Body of pancreas (tissue), 4 donors: ENCODE results near the gene HSPA1A. TPM values are rescaled to one million over a fixed set of nuclear protein-coding genes. Genes with fewer than 3 reads are reported as not detected.
"Not testable (repeated sequence)": the region's sequence is repeated elsewhere in the genome, so short reads cannot be mapped to it uniquely, and the experiment has no call there.

ENCODE experiments used
- ATAC-seq: fragments of 150-250 bp; one replicate; pipeline ENCODE4 v1.9.1; 2016
- DNase-seq, 4 donors: peaks; one replicate each; pipeline ENCODE4 v3.0.0-alpha.2; 2019
- H3K27ac ChIP-seq, 4 donors: fragments of 200-600 bp; sonication (generic); 1 replicate in 3 of 4; 2 replicates in 1 of 4; pipeline versions ENCODE4 v1.5.1 to v1.6.1; 2016 to 2019; ENCODE audit warnings: mild to moderate bottlenecking in 1 of 4, mixed read lengths in 1 of 4, moderate library complexity in 1 of 4
- H3K27me3 ChIP-seq, 2 donors: fragments of 200-600 bp; sonication (generic); one replicate each; pipeline ENCODE4 v1.6.0; 2016; ENCODE audit warnings: mild to moderate bottlenecking in 1 of 2
- H3K36me3 ChIP-seq, 2 donors: fragments of 200-600 bp; sonication (generic); replicated peaks in 1 of 2; 2 replicates each; pipeline ENCODE4 v1.5.1; 2016; ENCODE audit warnings: low read depth in 2 of 2; ENCODE audit not compliant: insufficient read depth in 1 of 2
- H3K4me1 ChIP-seq: fragments of 200-600 bp; sonication (generic); one replicate; pipeline ENCODE4 v1.6.0; 2016
- H3K4me3 ChIP-seq, 2 donors: fragments of 200-600 bp; sonication (generic); 1 replicate in 1 of 2; 2 replicates in 1 of 2; pipeline ENCODE4 v1.5.1; 2016 to 2019
- H3K9me3 ChIP-seq, 3 donors: fragments of 200-600 bp; sonication (generic); 1 replicate in 2 of 3; 2 replicates in 1 of 3; pipeline ENCODE4 v1.5.1; 2016
- POLR2A ChIP-seq, 3 donors: fragments of 450-650 bp; IDR thresholded peaks; one replicate each; pipeline ENCODE4 v1.6.1; 2016; ENCODE audit warnings: antibody characterized with exemption in 3 of 3, mild to moderate bottlenecking in 2 of 3
- WGBS, 2 donors: methylation state at CpG; one replicate each; pipeline ENCODE4 v1.1.5; 2017; 5-methylcytosine and 5-hydroxymethylcytosine counted together
- intact Hi-C: fragments of 100-400 bp; cut with DNase I; formaldehyde crosslinking; loops from one replicate; pipeline ENCODE4 v1.15.1; 2023
- total RNA-seq, 2 donors: library from RNA; depleted of rRNA; stranded (reverse); fragments of >200 nt; gene quantifications; one replicate each; pipeline ENCODE4 v1.1.0, GENCODE V29; 2016
- TF ChIP-seq, protein P1 (sequence below), 7 experiments: fragments of 450-650 bp in 4 of 7; fragments of 200-600 bp in 3 of 7; sonication (generic) in 3 of 7; IDR thresholded peaks; one replicate each; pipeline ENCODE4 v1.5.1; 2016 to 2019; ENCODE audit warnings: antibody characterized with exemption in 7 of 7

HSPA1A gene
- total RNA-seq, 2 donors from 2014 or later = 70.9 to 92.1 TPM

DNA sequence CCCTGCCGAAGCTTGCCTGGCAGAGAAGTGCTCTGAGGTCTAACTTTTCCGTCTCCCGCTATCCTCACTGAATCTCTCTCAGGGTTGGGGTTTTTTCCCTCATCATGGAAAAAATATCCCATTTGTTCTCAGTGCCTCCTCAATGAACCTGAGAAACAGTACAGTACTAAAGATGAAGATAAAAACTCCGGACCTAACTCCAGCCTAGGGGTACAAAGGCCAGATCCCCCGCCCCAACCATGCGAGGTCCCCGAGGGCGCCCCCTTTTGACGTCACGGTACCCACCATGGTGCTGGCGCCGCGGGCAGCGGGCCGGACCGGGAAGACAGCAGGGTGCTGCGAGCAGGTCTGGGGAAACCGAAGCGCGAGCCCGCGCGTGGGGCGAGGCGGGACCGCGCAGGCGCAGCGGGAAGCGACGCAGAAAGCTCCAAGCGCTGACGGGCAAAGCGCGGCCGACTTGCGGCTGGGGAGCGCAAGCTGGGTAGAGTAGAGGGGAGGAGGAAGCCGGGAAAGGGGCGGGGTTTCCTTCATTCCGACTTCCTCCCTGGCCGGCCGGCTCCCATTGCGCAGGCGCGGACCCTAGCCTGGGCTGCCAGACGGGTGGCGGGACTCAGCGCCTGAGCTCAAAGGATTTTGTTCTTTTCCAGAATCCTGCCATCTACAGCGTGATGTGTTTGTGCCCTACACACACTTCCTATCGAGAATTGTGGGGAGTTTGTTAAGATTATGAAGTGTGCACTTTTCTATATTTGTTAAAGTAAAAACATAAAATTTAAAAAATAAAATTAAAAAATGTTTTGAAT is 8.7 kb upstream of the HSPA1A start, which contains the start of gene LSM2:
Gene LSM2, minus strand, starts transcription at position 497 of the 803 bp plus-strand sequence. Its CDS starts 209 bp downstream, at position 288.
- no peaks in the 10 kb centered on the region for H3K36me3 ChIP-seq
- peak within 1 kb of the TSS; percentile 70 to 96 (median 90) for H3K27ac ChIP-seq
- H3K9me3 ChIP-seq = no peaks in the 10 kb centered on the region
- TF ChIP-seq POLR2A (IDR thresholded peaks at IDR 0.05) = peak; percentile 72 to 87 (median 81)
- TF ChIP-seq, protein P1, sequence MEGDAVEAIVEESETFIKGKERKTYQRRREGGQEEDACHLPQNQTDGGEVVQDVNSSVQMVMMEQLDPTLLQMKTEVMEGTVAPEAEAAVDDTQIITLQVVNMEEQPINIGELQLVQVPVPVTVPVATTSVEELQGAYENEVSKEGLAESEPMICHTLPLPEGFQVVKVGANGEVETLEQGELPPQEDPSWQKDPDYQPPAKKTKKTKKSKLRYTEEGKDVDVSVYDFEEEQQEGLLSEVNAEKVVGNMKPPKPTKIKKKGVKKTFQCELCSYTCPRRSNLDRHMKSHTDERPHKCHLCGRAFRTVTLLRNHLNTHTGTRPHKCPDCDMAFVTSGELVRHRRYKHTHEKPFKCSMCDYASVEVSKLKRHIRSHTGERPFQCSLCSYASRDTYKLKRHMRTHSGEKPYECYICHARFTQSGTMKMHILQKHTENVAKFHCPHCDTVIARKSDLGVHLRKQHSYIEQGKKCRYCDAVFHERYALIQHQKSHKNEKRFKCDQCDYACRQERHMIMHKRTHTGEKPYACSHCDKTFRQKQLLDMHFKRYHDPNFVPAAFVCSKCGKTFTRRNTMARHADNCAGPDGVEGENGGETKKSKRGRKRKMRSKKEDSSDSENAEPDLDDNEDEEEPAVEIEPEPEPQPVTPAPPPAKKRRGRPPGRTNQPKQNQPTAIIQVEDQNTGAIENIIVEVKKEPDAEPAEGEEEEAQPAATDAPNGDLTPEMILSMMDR (IDR thresholded peaks at IDR 0.05) = peak in 4 of 7 experiments; percentile 18 to 35 (median 28)
- H3K4me1 ChIP-seq = peaks cover 14% of the 10 kb centered on the region
- H3K27me3 ChIP-seq = no peaks in the 10 kb centered on the region
- intact Hi-C loops = no loop called here
- H3K4me3 ChIP-seq = peak within 1 kb of the TSS; percentile 21 to 51
- ATAC-seq (peak; percentile 99), DNase-seq (peak; percentile 98 to 99 (median 98))
- WGBS, 2 donors = 0 to 1% methylated on average over 37 to 50 of the region's 51 CpGs

DNA sequence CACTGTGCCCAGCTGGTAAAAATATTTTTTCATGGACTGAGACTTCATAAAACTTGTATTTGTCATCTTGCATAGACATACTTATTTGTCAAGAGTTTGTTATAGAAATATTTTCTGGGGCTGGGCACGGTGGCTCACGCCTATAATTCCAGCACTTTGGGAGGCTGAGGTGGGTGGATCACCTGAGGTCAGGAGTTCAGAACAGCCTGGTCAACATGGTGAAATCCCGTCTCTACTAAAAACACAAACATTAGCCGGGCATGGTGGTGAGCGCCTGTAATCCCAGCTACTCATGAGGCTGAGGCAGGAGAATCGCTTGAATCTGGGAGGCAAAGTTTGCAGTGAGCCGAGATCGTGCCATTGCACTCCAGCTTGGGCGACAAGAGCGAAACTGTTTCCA is 6.7 kb upstream of the HSPA1A start:
- DNase-seq, H3K36me3 ChIP-seq, H3K27ac ChIP-seq, ATAC-seq, intact Hi-C loops, H3K4me3 ChIP-seq, H3K9me3 ChIP-seq, H3K27me3 ChIP-seq: not testable (repeated sequence)
- WGBS, 2 donors = 87 to 89% methylated on average over 10 of the region's 10 CpGs
- peaks cover 16% of the 10 kb centered on the region for H3K4me1 ChIP-seq

DNA sequence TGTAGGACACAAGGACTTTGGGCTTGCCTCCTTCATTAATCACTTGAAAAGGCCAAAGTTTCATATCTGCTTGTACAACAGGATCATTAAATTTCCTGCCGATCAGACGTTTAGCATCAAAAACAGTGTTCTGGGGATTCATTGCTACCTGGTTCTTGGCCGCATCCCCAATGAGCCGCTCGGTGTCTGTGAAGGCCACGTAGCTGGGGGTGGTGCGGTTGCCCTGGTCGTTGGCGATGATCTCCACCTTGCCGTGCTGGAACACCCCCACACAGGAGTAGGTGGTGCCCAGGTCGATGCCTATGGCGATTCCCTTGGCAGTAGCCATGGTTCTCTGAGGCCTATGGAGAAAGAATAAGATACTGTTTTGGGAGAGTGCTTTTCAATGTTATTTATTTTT is 3.7 kb upstream of the HSPA1A start:
- Histone ChIP-seq H3K4me3 (no peak overlapping the region), H3K4me1 (peaks cover 21% of the 10 kb centered on the region), H3K27ac (no peak overlapping the region), H3K27me3 (no peaks in the 10 kb centered on the region), H3K36me3 (no peaks in the 10 kb centered on the region), H3K9me3 (no peaks in the 10 kb centered on the region)
- no peak for ATAC-seq
- WGBS, 2 donors = 83 to 87% methylated on average over 12 of the region's 12 CpGs
- DNase-seq = no peak
- TF ChIP-seq, protein P1 (IDR thresholded peaks at IDR 0.05) = no peak
- TF ChIP-seq POLR2A (IDR thresholded peaks at IDR 0.05) = no peak
- intact Hi-C loops = no loop called here

DNA sequence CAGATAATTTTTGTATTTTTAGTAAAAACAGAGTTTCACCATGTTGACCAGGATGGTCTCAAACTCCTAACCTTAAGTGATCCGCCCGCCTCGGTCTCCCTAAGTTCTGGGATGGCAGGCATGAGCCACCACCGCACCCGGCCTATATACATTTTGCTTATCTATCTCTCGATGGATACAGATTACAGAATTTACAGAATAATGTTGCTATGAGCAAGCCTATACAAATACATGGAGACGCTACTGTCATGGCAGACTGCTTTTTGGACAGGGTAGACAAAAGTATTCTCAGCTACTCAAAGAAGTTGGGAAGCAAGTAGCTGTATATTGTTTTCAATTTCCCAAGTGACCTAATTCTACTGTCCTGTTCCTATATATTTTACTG is 1.9 kb upstream of the HSPA1A start:
- no peak overlapping the region for H3K4me3 ChIP-seq

DNA sequence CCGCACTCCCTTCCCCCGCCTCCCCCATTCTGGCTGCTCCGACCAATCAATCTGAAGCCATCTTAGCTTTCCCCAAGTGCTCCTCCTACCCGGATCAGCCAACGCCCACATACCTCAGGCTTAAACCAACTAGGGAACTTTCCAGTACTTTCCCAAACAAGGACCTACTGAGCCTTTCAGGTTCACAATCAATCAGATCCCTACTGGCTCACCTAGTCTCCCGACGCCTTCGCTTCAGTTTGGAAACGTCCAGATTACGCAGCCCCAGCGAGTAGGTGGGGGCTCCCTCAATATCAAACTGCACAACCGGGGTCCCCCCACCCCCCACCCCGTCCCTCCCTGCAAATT is 692 bp upstream of the HSPA1A start:
- H3K4me1 ChIP-seq = peaks cover 38% of the 10 kb centered on the region
- no peaks in the 10 kb centered on the region for H3K9me3 ChIP-seq
- H3K27ac ChIP-seq = peak overlapping the region; percentile 88 to 100 (median 94)
- intact Hi-C loops = no loop called here
- H3K27me3 ChIP-seq = no peaks in the 10 kb centered on the region
- no peaks in the 10 kb centered on the region for H3K36me3 ChIP-seq
- H3K4me3 ChIP-seq = no peak overlapping the region
- peak; percentile 94 to 98 (median 96) for DNase-seq
- peak; percentile 89 for ATAC-seq
- TF ChIP-seq, protein P1 (IDR thresholded peaks at IDR 0.05) = no peak
- TF ChIP-seq POLR2A (IDR thresholded peaks at IDR 0.05) = peak in 2 of 3 donors; percentile 1 to 31
- whole genome bisulfite sequencing, 2 donors = 0% methylated on average over 5 to 13 of the region's 13 CpGs

More for the DNA sequence above, 1.9 kb upstream of the HSPA1A start:
- H3K27ac ChIP-seq = peak overlapping the region; percentile 66 to 100 (median 94)
- intact Hi-C loops = no loop called here
- ATAC-seq = no peak
- DNase-seq = no peak
- H3K36me3 ChIP-seq = no peaks in the 10 kb centered on the region
- WGBS, 2 donors = 85 to 88% methylated on average over 7 of the region's 7 CpGs
- H3K9me3 ChIP-seq = no peaks in the 10 kb centered on the region
- H3K4me1 ChIP-seq = peaks cover 27% of the 10 kb centered on the region
- no peaks in the 10 kb centered on the region for H3K27me3 ChIP-seq
- TF ChIP-seq POLR2A (IDR thresholded peaks at IDR 0.05) = no peak
- TF ChIP-seq, protein P1 (IDR thresholded peaks at IDR 0.05) = no peak

DNA sequence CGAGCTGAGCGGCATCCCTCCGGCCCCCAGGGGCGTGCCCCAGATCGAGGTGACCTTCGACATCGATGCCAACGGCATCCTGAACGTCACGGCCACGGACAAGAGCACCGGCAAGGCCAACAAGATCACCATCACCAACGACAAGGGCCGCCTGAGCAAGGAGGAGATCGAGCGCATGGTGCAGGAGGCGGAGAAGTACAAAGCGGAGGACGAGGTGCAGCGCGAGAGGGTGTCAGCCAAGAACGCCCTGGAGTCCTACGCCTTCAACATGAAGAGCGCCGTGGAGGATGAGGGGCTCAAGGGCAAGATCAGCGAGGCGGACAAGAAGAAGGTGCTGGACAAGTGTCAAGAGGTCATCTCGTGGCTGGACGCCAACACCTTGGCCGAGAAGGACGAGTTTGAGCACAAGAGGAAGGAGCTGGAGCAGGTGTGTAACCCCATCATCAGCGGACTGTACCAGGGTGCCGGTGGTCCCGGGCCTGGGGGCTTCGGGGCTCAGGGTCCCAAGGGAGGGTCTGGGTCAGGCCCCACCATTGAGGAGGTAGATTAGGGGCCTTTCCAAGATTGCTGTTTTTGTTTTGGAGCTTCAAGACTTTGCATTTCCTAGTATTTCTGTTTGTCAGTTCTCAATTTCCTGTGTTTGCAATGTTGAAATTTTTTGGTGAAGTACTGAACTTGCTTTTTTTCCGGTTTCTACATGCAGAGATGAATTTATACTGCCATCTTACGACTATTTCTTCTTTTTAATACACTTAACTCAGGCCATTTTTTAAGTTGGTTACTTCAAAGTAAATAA is 2.0 kb downstream of the HSPA1A start:
- intact Hi-C loops = not testable (repeated sequence)

DNA sequence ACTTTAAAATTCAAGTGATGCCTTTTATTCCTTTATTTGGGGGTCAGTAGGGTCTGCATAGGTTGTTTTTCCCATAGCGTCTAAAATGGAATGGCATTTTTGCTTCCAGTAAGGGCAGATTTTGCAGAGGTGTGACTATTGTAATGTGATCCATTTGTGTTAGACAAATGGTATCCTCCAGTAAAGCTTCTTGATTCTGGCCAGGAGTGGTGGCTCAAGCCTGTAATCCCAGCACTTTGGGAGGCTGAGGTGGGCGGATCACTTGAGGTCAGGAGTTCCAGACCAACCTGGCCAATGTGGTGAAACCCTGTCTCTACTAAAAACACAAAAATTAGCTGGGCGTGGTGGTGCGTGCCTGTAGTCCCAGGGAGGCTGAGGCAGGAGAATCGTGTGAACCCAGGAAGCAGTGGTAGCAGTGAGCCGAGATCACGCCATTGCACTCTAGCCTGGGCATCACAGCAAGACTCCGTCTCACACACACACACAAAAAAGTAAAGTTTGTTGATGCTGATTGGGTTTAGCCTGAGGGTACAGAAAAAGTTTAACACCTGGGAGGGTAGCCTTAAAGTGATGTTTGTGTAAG is 2.7 kb downstream of the HSPA1A start:
- peaks cover 64% of the 10 kb centered on the region for H3K4me1 ChIP-seq
- intact Hi-C loops = not testable (repeated sequence)

More for the DNA sequence above, 2.0 kb downstream of the HSPA1A start:
- H3K9me3 ChIP-seq, ATAC-seq, H3K27me3 ChIP-seq, H3K36me3 ChIP-seq, DNase-seq, H3K4me3 ChIP-seq: not testable (repeated sequence)
- 35 to 75% methylated on average over 7 to 19 of the region's 37 CpGs for WGBS, 2 donors
- H3K4me1 ChIP-seq = peaks cover 57% of the 10 kb centered on the region
- H3K27ac ChIP-seq = peak overlapping the region in 3 of 4 donors; percentile 33 to 62 (median 61)

More for the DNA sequence above, 2.7 kb downstream of the HSPA1A start:
- H3K27me3 ChIP-seq, ATAC-seq, H3K36me3 ChIP-seq, H3K4me3 ChIP-seq, DNase-seq, H3K9me3 ChIP-seq: not testable (repeated sequence)
- H3K27ac ChIP-seq = peak overlapping the region; percentile 18 to 62 (median 43)
- 53 to 70% methylated on average over 8 of the region's 8 CpGs for WGBS, 2 donors
